ENCODE results near the gene ATAD3C.
"Not testable (repeated sequence)": the region's sequence is repeated elsewhere in the genome, so short reads cannot be mapped to it uniquely, and the experiment has no call there.

Gene ATAD3C

GRCh38 chr1:1442069-1442770 lies 7.3 kb upstream of the ATAD3C start:
- Mint-ChIP-seq H3K9me3 (no peaks in the 10 kb centered on the region), H3K4me1 (peaks cover 9% of the 10 kb centered on the region), H3K27me3 (peaks cover 53% of the 10 kb centered on the region), H3K36me3 (no peaks in the 10 kb centered on the region), H3K4me3 (no peak overlapping the region), H3K27ac (no peak overlapping the region)
- no peak for ATAC-seq

- not testable (repeated sequence) for ATAC-seq, H3K36me3 Mint-ChIP-seq, H3K4me1 Mint-ChIP-seq, H3K9me3 Mint-ChIP-seq, H3K27ac Mint-ChIP-seq, H3K4me3 Mint-ChIP-seq
- peaks cover 36% of the 10 kb centered on the region for H3K27me3 Mint-ChIP-seq
Measured at GRCh38 chr1:1446631-1447030, 2.9 kb upstream of the ATAD3C start.

- H3K9me3 Mint-ChIP-seq, H3K4me1 Mint-ChIP-seq, ATAC-seq, H3K4me3 Mint-ChIP-seq, H3K36me3 Mint-ChIP-seq, H3K27ac Mint-ChIP-seq, H3K27me3 Mint-ChIP-seq: not testable (repeated sequence)
Measured at GRCh38 chr1:1450616-1451015, 1.1 kb downstream of the ATAD3C start.

GRCh38 chr1:1451696-1452364 lies 2.3 kb downstream of the ATAD3C start:
- Mint-ChIP-seq H3K4me3 (no peak overlapping the region), H3K4me1 (no peaks in the 10 kb centered on the region), H3K27ac (no peak overlapping the region), H3K9me3 (no peaks in the 10 kb centered on the region), H3K36me3 (no peaks in the 10 kb centered on the region), H3K27me3 (peaks cover 9% of the 10 kb centered on the region)
- ATAC-seq = peak; percentile 4

- H3K27me3 Mint-ChIP-seq, H3K4me1 Mint-ChIP-seq, ATAC-seq, H3K27ac Mint-ChIP-seq, H3K9me3 Mint-ChIP-seq, H3K36me3 Mint-ChIP-seq, H3K4me3 Mint-ChIP-seq: not testable (repeated sequence)
Measured at GRCh38 chr1:1452365-1452739, 2.9 kb downstream of the ATAD3C start.

- Mint-ChIP-seq H3K9me3 (no peaks in the 10 kb centered on the region), H3K4me1 (no peaks in the 10 kb centered on the region), H3K27ac (no peak overlapping the region), H3K4me3 (no peak overlapping the region), H3K27me3 (peaks cover 9% of the 10 kb centered on the region), H3K36me3 (no peaks in the 10 kb centered on the region)
- ATAC-seq = no peak
Measured at GRCh38 chr1:1452882-1453281, 3.4 kb downstream of the ATAD3C start.

- H3K27ac Mint-ChIP-seq, ATAC-seq, H3K4me1 Mint-ChIP-seq, H3K4me3 Mint-ChIP-seq, H3K27me3 Mint-ChIP-seq, H3K9me3 Mint-ChIP-seq, H3K36me3 Mint-ChIP-seq: not testable (repeated sequence)
Measured at GRCh38 chr1:1454286-1455056, 5.0 kb downstream of the ATAD3C start.

- ATAC-seq = no peak
- no peak overlapping the region for H3K27ac Mint-ChIP-seq
- no peaks in the 10 kb centered on the region for H3K4me1 Mint-ChIP-seq
- no peaks in the 10 kb centered on the region for H3K27me3 Mint-ChIP-seq
- H3K9me3 Mint-ChIP-seq = no peaks in the 10 kb centered on the region
- no peaks in the 10 kb centered on the region for H3K36me3 Mint-ChIP-seq
- H3K4me3 Mint-ChIP-seq = no peak overlapping the region
Measured at GRCh38 chr1:1455366-1455884, 5.9 kb downstream of the ATAD3C start.

GRCh38 chr1:1455934-1456333 lies 6.4 kb downstream of the ATAD3C start:
- H3K4me3 Mint-ChIP-seq, H3K4me1 Mint-ChIP-seq, H3K27me3 Mint-ChIP-seq, H3K27ac Mint-ChIP-seq, ATAC-seq, H3K9me3 Mint-ChIP-seq, H3K36me3 Mint-ChIP-seq: not testable (repeated sequence)

- not testable (repeated sequence) for H3K4me3 Mint-ChIP-seq, H3K36me3 Mint-ChIP-seq
- peaks cover 10% of the 10 kb centered on the region for H3K27me3 Mint-ChIP-seq
Measured at GRCh38 chr1:1456683-1457255, 7.3 kb downstream of the ATAD3C start.

GRCh38 chr1:1459156-1459555 lies 9.7 kb downstream of the ATAD3C start:
- not testable (repeated sequence) for H3K27ac Mint-ChIP-seq, H3K4me1 Mint-ChIP-seq, H3K36me3 Mint-ChIP-seq, H3K4me3 Mint-ChIP-seq, H3K9me3 Mint-ChIP-seq, ATAC-seq
- H3K27me3 Mint-ChIP-seq = peaks cover 10% of the 10 kb centered on the region

More at GRCh38 chr1:1456683-1457255, 7.3 kb downstream of the ATAD3C start:
- H3K27ac Mint-ChIP-seq, H3K9me3 Mint-ChIP-seq, H3K4me1 Mint-ChIP-seq, ATAC-seq: not testable (repeated sequence)

- H3K9me3 Mint-ChIP-seq, H3K4me1 Mint-ChIP-seq, ATAC-seq, H3K4me3 Mint-ChIP-seq, H3K36me3 Mint-ChIP-seq, H3K27ac Mint-ChIP-seq: not testable (repeated sequence)
- peaks cover 10% of the 10 kb centered on the region for H3K27me3 Mint-ChIP-seq
Measured at GRCh38 chr1:1459711-1460110, 10.2 kb downstream of the ATAD3C start.

GRCh38 chr1:1460540-1461130 lies 11.1 kb downstream of the ATAD3C start:
- Mint-ChIP-seq H3K9me3 (no peaks in the 10 kb centered on the region), H3K27ac (no peak overlapping the region), H3K4me3 (no peak overlapping the region), H3K27me3 (peaks cover 10% of the 10 kb centered on the region), H3K36me3 (no peaks in the 10 kb centered on the region), H3K4me1 (peaks cover 10% of the 10 kb centered on the region)
- ATAC-seq = no peak

GRCh38 chr1:1461721-1462317 lies 12.3 kb downstream of the ATAD3C start:
- Mint-ChIP-seq H3K4me3 (peak overlapping the region; percentile 68), H3K27ac (peak overlapping the region; percentile 79), H3K4me1 (peaks cover 10% of the 10 kb centered on the region), H3K36me3 (no peaks in the 10 kb centered on the region), H3K9me3 (no peaks in the 10 kb centered on the region), H3K27me3 (peaks cover 10% of the 10 kb centered on the region)
- ATAC-seq = no peak
